CD8-positive, alpha-beta memory T cell (primary cell): ENCODE measurements around the gene IGLL5. TPM values are rescaled to one million over a fixed set of nuclear protein-coding genes. Genes with fewer than 3 reads are reported as not detected.

Experiments used
- CTCF ChIA-PET: fragments of 350-600 bp; sonication (Branson Sonifier 250); formaldehyde crosslinking; loops from one replicate; lab custom pipeline; 2021; ENCODE audit warnings: antibody characterized with exemption; lab: Charles Lee
- POLR2A ChIA-PET: fragments of 350-600 bp; sonication (Branson Sonifier 250); formaldehyde crosslinking; loops from one replicate; lab custom pipeline; 2021; ENCODE audit warnings: antibody characterized with exemption; lab: Charles Lee
- DNase-seq, 5 donors: peaks; one replicate each; pipeline versions ENCODE4 v3.0.0 to v3.0.0-alpha.2; 2020 to 2022; ENCODE audit warnings: mixed read lengths in 1 of 5
- H3K27ac ChIP-seq: one replicate; pipeline ENCODE4 v1.7.0; 2013; ENCODE audit warnings: low read depth, mild to moderate bottlenecking, low read length, moderate library complexity
- H3K27me3 ChIP-seq: 2 replicates; pipeline ENCODE4 v1.7.0; 2013; ENCODE audit warnings: low read length, mild to moderate bottlenecking; ENCODE audit not compliant: insufficient read depth, poor library complexity, severe bottlenecking
- H3K36me3 ChIP-seq: 2 replicates; pipeline ENCODE4 v1.7.0; 2013; ENCODE audit warnings: mild to moderate bottlenecking, low read length, moderate library complexity; ENCODE audit not compliant: insufficient read depth
- H3K4me1 ChIP-seq: 2 replicates; pipeline ENCODE4 v1.7.0; 2013; ENCODE audit warnings: mild to moderate bottlenecking, low read length, moderate library complexity; ENCODE audit not compliant: insufficient read depth
- H3K4me3 ChIP-seq: 2 replicates; pipeline ENCODE4 v1.7.0; 2013; ENCODE audit warnings: mild to moderate bottlenecking, low read length
- H3K9me3 ChIP-seq: 2 replicates; pipeline ENCODE4 v1.7.0; 2013; ENCODE audit warnings: mild to moderate bottlenecking, low read length
- H3K27ac Mint-ChIP-seq, 8 donors: one replicate each; pipeline ENCODE4 v1.8.0; 2020 to 2021; ENCODE audit warnings: mixed read lengths in 8 of 8, mild to moderate bottlenecking in 6 of 8, inconsistent platforms in 3 of 8, moderate library complexity in 3 of 8
- H3K27me3 Mint-ChIP-seq, 2 donors: one replicate each; pipeline ENCODE4 v1.8.0; 2020 to 2021; ENCODE audit warnings: mixed read lengths in 2 of 2, mild to moderate bottlenecking in 1 of 2, moderate library complexity in 1 of 2
- H3K36me3 Mint-ChIP-seq, 3 donors: one replicate each; pipeline ENCODE4 v1.8.0; 2020 to 2021; ENCODE audit warnings: mixed read lengths in 3 of 3, inconsistent platforms in 1 of 3, mild to moderate bottlenecking in 1 of 3
- H3K4me1 Mint-ChIP-seq, 3 donors: one replicate each; pipeline ENCODE4 v1.8.0; 2020 to 2021; ENCODE audit warnings: mixed read lengths in 3 of 3, inconsistent platforms in 1 of 3, mild to moderate bottlenecking in 1 of 3
- H3K4me3 Mint-ChIP-seq, 7 donors: one replicate each; pipeline ENCODE4 v1.8.0; 2020 to 2021; ENCODE audit warnings: mixed read lengths in 7 of 7, mild to moderate bottlenecking in 6 of 7, moderate library complexity in 4 of 7, inconsistent platforms in 2 of 7
- H3K9me3 Mint-ChIP-seq, 5 donors: one replicate each; pipeline ENCODE4 v1.8.0; 2020 to 2022; ENCODE audit warnings: mixed read lengths in 5 of 5, mild to moderate bottlenecking in 3 of 5, moderate library complexity in 2 of 5, inconsistent platforms in 1 of 5
- polyA plus RNA-seq: library from polyadenylated mRNA; unstranded; fragments of 300-500 nt; fragmentation: Illumina TruSeq; gene quantifications from one replicate; pipeline ENCODE4 v1.2.3, GENCODE V29; 2021
- total RNA-seq, 2 experiments: library from RNA; stranded (reverse); gene quantifications; one replicate each; pipeline ENCODE4 v1.2.3, GENCODE V29; 2021

The IGLL5 gene
- total and polyA plus RNA-seq, 3 experiments from 2014 or later, result not detected

DNA sequence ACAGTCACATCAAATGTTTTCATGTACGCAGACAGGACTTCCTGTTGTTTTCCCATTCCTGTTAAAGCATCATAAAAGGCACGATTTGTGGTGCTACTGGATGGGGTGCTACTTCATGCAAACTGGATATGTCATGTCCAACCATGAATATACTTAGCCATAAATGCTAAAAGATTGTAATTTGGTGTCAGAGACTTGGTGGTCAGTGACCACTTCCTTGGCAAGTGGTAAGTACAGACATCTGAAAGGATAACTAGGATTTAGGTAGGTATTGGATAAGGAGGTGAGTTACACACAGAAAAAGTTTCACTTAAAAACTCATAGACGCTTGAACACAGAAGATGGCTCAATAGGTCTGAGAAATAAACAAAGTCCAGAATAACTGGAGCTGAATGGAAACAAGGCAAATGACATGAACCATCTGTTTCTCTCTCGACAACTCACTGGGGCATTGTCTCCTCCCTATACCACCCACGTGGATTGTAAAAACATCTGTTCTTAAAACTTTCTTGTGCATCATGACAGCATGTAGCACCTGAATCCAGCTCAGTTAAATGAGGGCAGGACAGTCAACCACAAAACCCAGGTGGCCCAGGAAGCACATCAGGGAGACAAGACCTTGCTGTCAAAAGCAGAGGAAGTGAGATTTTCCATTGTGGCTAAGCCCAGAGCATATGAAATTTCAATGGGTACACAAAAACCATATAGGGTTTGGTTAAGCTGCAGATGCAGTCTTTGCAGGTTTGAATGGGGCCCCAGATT is 22.1 kb upstream of the IGLL5 start:
- peak overlapping the region; percentile 78 to 97 (median 86) for H3K27ac Mint-ChIP-seq
- no peak overlapping the region for H3K27ac ChIP-seq

DNA sequence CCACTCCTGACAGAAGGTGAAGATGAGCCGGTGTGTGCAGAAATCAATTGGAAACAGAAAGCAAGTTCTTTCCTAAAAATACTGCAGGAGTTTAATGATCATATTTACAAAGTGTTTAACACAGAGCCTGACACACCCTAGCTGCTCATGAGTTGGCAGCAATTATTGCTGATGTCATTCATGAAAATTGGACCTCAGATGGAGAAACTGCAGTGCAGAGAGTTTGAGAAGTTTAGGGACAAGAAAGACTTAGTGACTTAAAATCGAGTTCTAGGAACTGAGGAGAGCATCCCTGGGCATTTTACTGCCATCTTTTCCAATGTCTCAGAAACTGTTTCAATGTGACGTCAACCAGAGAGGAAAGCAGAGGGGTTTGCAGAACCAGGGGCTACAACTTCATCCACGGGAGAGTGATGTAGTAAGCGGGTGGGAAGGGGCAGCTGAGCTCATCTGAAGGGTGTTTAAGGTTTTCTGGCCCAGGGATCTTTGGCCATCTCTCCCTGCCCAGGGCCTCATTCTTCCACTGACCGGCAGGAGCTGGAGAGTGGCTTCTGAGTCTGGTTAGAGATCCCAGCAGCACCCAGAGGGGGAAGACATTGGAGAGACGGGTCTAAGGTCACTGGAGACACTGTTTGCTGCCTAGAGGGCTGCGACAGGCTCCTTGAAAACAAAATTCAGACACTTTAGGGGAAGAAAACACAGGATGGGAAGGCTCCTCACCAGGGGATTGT is 21.1 kb upstream of the IGLL5 start:
- peaks cover 31% of the 10 kb centered on the region for H3K4me1 ChIP-seq
- Mint-ChIP-seq H3K27ac (peak overlapping the region; percentile 33 to 97 (median 86)), H3K4me3 (peak overlapping the region in 4 of 7 donors; percentile 37 to 56 (median 50)), H3K4me1 (peaks cover 53 to 61% (median 56%) of the 10 kb centered on the region in 3 donors), H3K9me3 (peaks cover 0 to 4% (median 0%) of the 10 kb centered on the region in 5 donors), H3K36me3 (peaks cover 0 to 19% (median 0%) of the 10 kb centered on the region in 3 donors), H3K27me3 (no peaks in the 10 kb centered on the region)
- no peaks in the 10 kb centered on the region for H3K36me3 ChIP-seq
- H3K27ac ChIP-seq, result no peak overlapping the region
- ChIA-PET CTCF (interaction anchor here (1.1 to 2.3 kb wide), 9 partner anchors 8 to 121 kb away, joined by 3 to 7 read pairs (median 4); no protein-coding TSS in a partner anchor), POLR2A (interaction anchor here (1.3 kb wide), 2 partner anchors 10 to 37 kb away, joined by 3 read pairs; no protein-coding TSS in a partner anchor)
- no peaks in the 10 kb centered on the region for H3K27me3 ChIP-seq
- no peak for DNase-seq
- H3K4me3 ChIP-seq, result no peak overlapping the region
- H3K9me3 ChIP-seq, result no peaks in the 10 kb centered on the region

More for the DNA sequence above, 22.1 kb upstream of the IGLL5 start:
- Histone ChIP-seq H3K4me3 (no peak overlapping the region), H3K36me3 (no peaks in the 10 kb centered on the region), H3K4me1 (peaks cover 31% of the 10 kb centered on the region), H3K9me3 (no peaks in the 10 kb centered on the region), H3K27me3 (no peaks in the 10 kb centered on the region)
- Mint-ChIP-seq H3K9me3 (peaks cover 0 to 4% (median 0%) of the 10 kb centered on the region in 5 donors), H3K4me3 (peak overlapping the region in 6 of 7 donors; percentile 27 to 65 (median 54)), H3K27me3 (no peaks in the 10 kb centered on the region), H3K36me3 (peaks cover 0 to 12% (median 0%) of the 10 kb centered on the region in 3 donors), H3K4me1 (peaks cover 42 to 51% (median 50%) of the 10 kb centered on the region in 3 donors)
- peak in 3 of 5 donors; percentile 14 to 62 (median 46) for DNase-seq
- ChIA-PET CTCF (interaction anchor here (1.1 to 2.3 kb wide), 9 partner anchors 9 to 120 kb away, joined by 3 to 7 read pairs (median 4); no protein-coding TSS in a partner anchor), POLR2A (interaction anchor here (1.0 to 1.3 kb wide), 3 partner anchors 8 to 36 kb away, joined by 3 to 4 read pairs (median 3); no protein-coding TSS in a partner anchor)

- H3K4me3 Mint-ChIP-seq, result no peak overlapping the region
- H3K9me3 Mint-ChIP-seq, result peaks cover 0 to 9% (median 0%) of the 10 kb centered on the region in 5 donors
- peaks cover 50 to 61% (median 52%) of the 10 kb centered on the region in 3 donors for H3K4me1 Mint-ChIP-seq
- ChIA-PET CTCF (interaction anchor here (1.3 to 1.6 kb wide), 2 partner anchors 58 to 115 kb away, joined by 3 to 10 read pairs; no protein-coding TSS in a partner anchor), POLR2A (no interaction called here)
- H3K36me3 ChIP-seq, result no peaks in the 10 kb centered on the region
- no peaks in the 10 kb centered on the region for H3K27me3 Mint-ChIP-seq
- no peaks in the 10 kb centered on the region for H3K9me3 ChIP-seq
- H3K27me3 ChIP-seq, result no peaks in the 10 kb centered on the region
- DNase-seq, result no peak
- H3K36me3 Mint-ChIP-seq, result peaks cover 0 to 27% (median 2%) of the 10 kb centered on the region in 3 donors
- peaks cover 31% of the 10 kb centered on the region for H3K4me1 ChIP-seq
- H3K4me3 ChIP-seq, result no peak overlapping the region
- no peak overlapping the region for H3K27ac ChIP-seq
- H3K27ac Mint-ChIP-seq, result peak overlapping the region in 5 of 8 donors; percentile 6 to 72 (median 55)
Measured at GRCh38 chr22:22867996-22868715, 19.5 kb upstream of the IGLL5 start.

- Mint-ChIP-seq H3K4me3 (no peak overlapping the region), H3K9me3 (peaks cover 4 to 25% (median 15%) of the 10 kb centered on the region in 5 donors), H3K27ac (peak overlapping the region in 3 of 8 donors; percentile 37 to 83 (median 38)), H3K36me3 (peaks cover 4 to 40% (median 7%) of the 10 kb centered on the region in 3 donors), H3K4me1 (peaks cover 28 to 39% (median 29%) of the 10 kb centered on the region in 3 donors), H3K27me3 (peaks cover 0 to 4% of the 10 kb centered on the region in 2 donors)
- H3K9me3 ChIP-seq, result no peaks in the 10 kb centered on the region
- CTCF ChIA-PET, result interaction anchor here (0.9 to 1.9 kb wide), 12 partner anchors 9 to 178 kb away, joined by 3 to 13 read pairs (median 5); no protein-coding TSS in a partner anchor
- peaks cover 9% of the 10 kb centered on the region for H3K4me1 ChIP-seq
- no peaks in the 10 kb centered on the region for H3K36me3 ChIP-seq
- POLR2A ChIA-PET, result no interaction called here
- no peaks in the 10 kb centered on the region for H3K27me3 ChIP-seq
- H3K27ac ChIP-seq, result no peak overlapping the region
- H3K4me3 ChIP-seq, result no peak overlapping the region
- no peak for DNase-seq
Measured at GRCh38 chr22:22870577-22871404, 16.8 kb upstream of the IGLL5 start.

- H3K27ac Mint-ChIP-seq, result no peak overlapping the region
- peaks cover 4 to 23% (median 17%) of the 10 kb centered on the region in 5 donors for H3K9me3 Mint-ChIP-seq
- H3K27ac ChIP-seq, result no peak overlapping the region
- POLR2A ChIA-PET, result no interaction called here
- H3K27me3 Mint-ChIP-seq, result peaks cover 0 to 4% of the 10 kb centered on the region in 2 donors
- no peak overlapping the region for H3K4me3 ChIP-seq
- no peak for DNase-seq
- H3K36me3 ChIP-seq, result no peaks in the 10 kb centered on the region
- no peaks in the 10 kb centered on the region for H3K27me3 ChIP-seq
- no peak overlapping the region for H3K4me3 Mint-ChIP-seq
- H3K9me3 ChIP-seq, result no peaks in the 10 kb centered on the region
- peaks cover 21 to 35% (median 25%) of the 10 kb centered on the region in 3 donors for H3K4me1 Mint-ChIP-seq
- peaks cover 4 to 40% (median 7%) of the 10 kb centered on the region in 3 donors for H3K36me3 Mint-ChIP-seq
- CTCF ChIA-PET, result interaction anchor here (0.9 to 1.9 kb wide), 12 partner anchors 9 to 179 kb away, joined by 3 to 13 read pairs (median 5); no protein-coding TSS in a partner anchor
- no peaks in the 10 kb centered on the region for H3K4me1 ChIP-seq
Measured at GRCh38 chr22:22871536-22872278, 15.9 kb upstream of the IGLL5 start.
